ENCODE data around the gene RBM8A. TPM values are rescaled to one million over a fixed set of nuclear protein-coding genes. Genes with fewer than 3 reads are reported as not detected.

The RBM8A gene
- polyA plus RNA-seq, 3 donors: 91.5 to 171 (median 115) TPM

- H3K27ac ChIP-seq (ENCODE audit: low read depth in 1 of 2, low read length in 2 of 2): no peak overlapping the region
- WGBS (ENCODE audit: insufficient coverage): 98% methylated on average over 5 of the region's 7 CpGs
- H3K36me3 ChIP-seq (replicated peaks in 1 of 2; ENCODE audit: control insufficient read depth in 1 of 2, insufficient read depth in 2 of 2, low read length in 2 of 2): no peaks in the 10 kb centered on the region
- H3K9me3 ChIP-seq (replicated peaks in 1 of 2; ENCODE audit: control insufficient read depth in 1 of 2, insufficient read depth in 1 of 2, low read length in 2 of 2): no peaks in the 10 kb centered on the region
- Mint-ChIP-seq H3K36me3 (peaks cover 0 to 2% of the 10 kb centered on the region in 2 donors), H3K9me3 (no peaks in the 10 kb centered on the region), H3K27me3 (ENCODE audit: low read depth in 3 of 3) (peaks cover 0 to 6% (median 1%) of the 10 kb centered on the region in 3 donors), H3K4me3 (no peak overlapping the region), H3K27ac (no peak overlapping the region), H3K4me1 (no peaks in the 10 kb centered on the region)
- no peaks in the 10 kb centered on the region for H4K20me1 ChIP-seq (ENCODE audit: insufficient read depth, low read length)
- H3K9ac ChIP-seq (ENCODE audit: insufficient read depth, low read length, poor library complexity, severe bottlenecking): no peak overlapping the region
- intact Hi-C loops (cut with micrococcal nuclease): loop anchor here (5.0 to 10.0 kb wide), 2 partner anchors 119 to 121 kb away; no protein-coding TSS in a partner anchor
- no peak overlapping the region for H2AFZ ChIP-seq (ENCODE audit: insufficient read depth, low read depth, low read length, poor library complexity, severe bottlenecking)
- no peaks in the 10 kb centered on the region for H3K79me2 ChIP-seq (ENCODE audit: insufficient read depth, low read length)
- no peak for DNase-seq
- no peaks in the 10 kb centered on the region for H3K27me3 ChIP-seq (ENCODE audit: control insufficient read depth in 2 of 2, insufficient read depth in 2 of 2, low read length in 2 of 2)
- H3K4me1 ChIP-seq (ENCODE audit: control insufficient read depth in 1 of 2, insufficient read depth in 2 of 2, low read length in 2 of 2): no peaks in the 10 kb centered on the region
- H3K4me2 ChIP-seq (replicated peaks; ENCODE audit: extremely low read depth, low read length, poor library complexity, severe bottlenecking): no peak overlapping the region
- no peak overlapping the region for H3K4me3 ChIP-seq (replicated peaks in 1 of 3; ENCODE audit: low read depth in 2 of 3, low read length in 3 of 3)
- TF ChIP-seq, protein P1, sequence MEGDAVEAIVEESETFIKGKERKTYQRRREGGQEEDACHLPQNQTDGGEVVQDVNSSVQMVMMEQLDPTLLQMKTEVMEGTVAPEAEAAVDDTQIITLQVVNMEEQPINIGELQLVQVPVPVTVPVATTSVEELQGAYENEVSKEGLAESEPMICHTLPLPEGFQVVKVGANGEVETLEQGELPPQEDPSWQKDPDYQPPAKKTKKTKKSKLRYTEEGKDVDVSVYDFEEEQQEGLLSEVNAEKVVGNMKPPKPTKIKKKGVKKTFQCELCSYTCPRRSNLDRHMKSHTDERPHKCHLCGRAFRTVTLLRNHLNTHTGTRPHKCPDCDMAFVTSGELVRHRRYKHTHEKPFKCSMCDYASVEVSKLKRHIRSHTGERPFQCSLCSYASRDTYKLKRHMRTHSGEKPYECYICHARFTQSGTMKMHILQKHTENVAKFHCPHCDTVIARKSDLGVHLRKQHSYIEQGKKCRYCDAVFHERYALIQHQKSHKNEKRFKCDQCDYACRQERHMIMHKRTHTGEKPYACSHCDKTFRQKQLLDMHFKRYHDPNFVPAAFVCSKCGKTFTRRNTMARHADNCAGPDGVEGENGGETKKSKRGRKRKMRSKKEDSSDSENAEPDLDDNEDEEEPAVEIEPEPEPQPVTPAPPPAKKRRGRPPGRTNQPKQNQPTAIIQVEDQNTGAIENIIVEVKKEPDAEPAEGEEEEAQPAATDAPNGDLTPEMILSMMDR (IDR thresholded peaks at IDR 0.05): no peak
Measured at GRCh38 chr1:145893306-145894055, 33.8 kb downstream of the RBM8A start.

DNA sequence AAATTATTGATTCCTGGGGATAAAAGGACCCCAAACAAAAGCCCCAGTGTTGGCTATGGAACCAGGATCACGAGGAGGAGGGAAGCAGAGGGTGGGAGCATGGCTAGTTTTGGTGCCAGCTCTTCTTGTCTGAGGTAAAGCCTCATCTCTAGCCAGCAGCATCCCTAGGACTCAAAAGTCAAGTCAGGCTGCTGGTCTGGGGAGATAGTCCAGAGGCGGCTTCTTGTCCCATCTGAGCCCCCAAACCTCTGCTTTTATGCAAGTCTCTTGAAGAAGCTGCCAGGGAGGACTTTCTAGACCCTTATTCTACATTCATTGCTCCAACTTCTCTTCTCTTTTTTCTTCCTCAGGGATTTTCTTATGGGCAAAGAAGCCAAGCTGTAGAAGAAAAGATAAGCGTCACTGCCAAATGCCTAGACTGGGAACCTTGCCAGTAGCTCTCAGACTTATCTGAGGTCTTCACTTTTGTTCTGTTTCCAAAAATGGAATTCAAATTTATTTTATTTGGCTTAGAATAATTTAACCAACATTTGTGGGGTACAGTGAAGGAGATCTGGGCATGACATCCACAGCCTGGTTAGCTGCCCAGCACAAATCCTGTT lies 34.7 kb downstream of the RBM8A start:
- H3K4me2 ChIP-seq (replicated peaks; ENCODE audit: extremely low read depth, low read length, poor library complexity, severe bottlenecking): no peak overlapping the region
- Mint-ChIP-seq H3K4me3 (no peak overlapping the region), H3K27me3 (ENCODE audit: low read depth in 3 of 3) (peaks cover 0 to 6% (median 1%) of the 10 kb centered on the region in 3 donors), H3K27ac (no peak overlapping the region), H3K36me3 (peaks cover 0 to 2% of the 10 kb centered on the region in 2 donors), H3K4me1 (no peaks in the 10 kb centered on the region), H3K9me3 (no peaks in the 10 kb centered on the region)
- H4K20me1 ChIP-seq (ENCODE audit: insufficient read depth, low read length): no peaks in the 10 kb centered on the region
- TF ChIP-seq, protein P1 (IDR thresholded peaks at IDR 0.05): no peak
- H3K27ac ChIP-seq (ENCODE audit: low read depth in 1 of 2, low read length in 2 of 2): no peak overlapping the region
- no peaks in the 10 kb centered on the region for H3K4me1 ChIP-seq (ENCODE audit: control insufficient read depth in 1 of 2, insufficient read depth in 2 of 2, low read length in 2 of 2)
- no peak overlapping the region for H3K4me3 ChIP-seq (replicated peaks in 1 of 3; ENCODE audit: low read depth in 2 of 3, low read length in 3 of 3)
- H3K36me3 ChIP-seq (replicated peaks in 1 of 2; ENCODE audit: control insufficient read depth in 1 of 2, insufficient read depth in 2 of 2, low read length in 2 of 2): no peaks in the 10 kb centered on the region
- no peaks in the 10 kb centered on the region for H3K27me3 ChIP-seq (ENCODE audit: control insufficient read depth in 2 of 2, insufficient read depth in 2 of 2, low read length in 2 of 2)
- intact Hi-C loops (cut with micrococcal nuclease): loop anchor here (5.0 to 10.0 kb wide), 2 partner anchors 120 to 122 kb away; no protein-coding TSS in a partner anchor
- 80% methylated on average over 2 of the region's 3 CpGs for WGBS (ENCODE audit: insufficient coverage)
- DNase-seq: no peak
- no peak overlapping the region for H3K9ac ChIP-seq (ENCODE audit: insufficient read depth, low read length, poor library complexity, severe bottlenecking)
- H2AFZ ChIP-seq (ENCODE audit: insufficient read depth, low read depth, low read length, poor library complexity, severe bottlenecking): peak overlapping the region; percentile 6
- H3K9me3 ChIP-seq (replicated peaks in 1 of 2; ENCODE audit: control insufficient read depth in 1 of 2, insufficient read depth in 1 of 2, low read length in 2 of 2): no peaks in the 10 kb centered on the region
- H3K79me2 ChIP-seq (ENCODE audit: insufficient read depth, low read length): no peaks in the 10 kb centered on the region
